GM13976 (cell line): ENCODE data around the gene ANKRD49.
A peak's percentile ranks its signal among the peaks of the same experiment; 100 is the strongest.

Experiments used
- DNase-seq: peaks from one replicate; pipeline ENCODE4 v3.0.0; 2012; ENCODE audit warnings: low spot score
- in situ Hi-C: fragments of 300-500 bp; cut with MboI; formaldehyde crosslinking; loops from one replicate; pipeline ENCODE4 v1.12.0; 2022; ENCODE audit warnings: low sequenced_read_pairs, mixed read lengths, inconsistent platforms; ENCODE audit not compliant: unreplicated experiment
- TF ChIP-seq, protein P1 (sequence below): IDR thresholded peaks from 2 replicates; pipeline ENCODE4 v1.5.1; 2012; ENCODE audit warnings: borderline replicate concordance, mild to moderate bottlenecking; ENCODE audit not compliant: insufficient read depth; ENCODE audit errors: extremely low read depth, missing control alignments, control extremely low read depth

Gene ANKRD49

DNA sequence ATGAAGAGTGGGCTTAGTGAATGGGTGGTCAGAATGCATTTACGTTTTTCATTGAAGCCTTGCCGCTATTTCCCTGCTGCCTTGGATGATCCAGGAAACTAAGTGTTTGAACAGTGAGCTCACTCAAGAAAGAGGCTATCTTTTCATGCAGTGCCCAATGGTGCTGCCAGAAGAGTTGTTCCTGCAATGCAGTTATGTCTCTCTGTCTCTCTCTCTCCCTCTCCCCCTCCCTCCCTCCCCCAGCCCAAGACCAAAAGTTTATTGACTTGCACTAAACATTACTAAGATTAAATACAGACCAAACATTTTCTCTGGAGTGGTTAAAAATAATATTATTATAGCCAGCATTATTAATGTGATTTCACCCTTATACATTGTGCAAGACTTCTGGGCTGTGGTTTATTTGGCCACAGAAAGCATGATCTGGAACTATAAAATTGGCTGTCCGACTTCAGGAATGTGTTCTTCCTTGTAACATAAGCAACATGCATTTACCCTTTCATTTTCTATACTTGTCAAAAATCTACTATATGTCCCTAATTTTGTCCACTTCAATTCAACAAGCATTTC lies 43.3 kb downstream of the ANKRD49 start:
- no peak for DNase-seq
- in situ Hi-C loops = no loop called here
- TF ChIP-seq, protein P1, sequence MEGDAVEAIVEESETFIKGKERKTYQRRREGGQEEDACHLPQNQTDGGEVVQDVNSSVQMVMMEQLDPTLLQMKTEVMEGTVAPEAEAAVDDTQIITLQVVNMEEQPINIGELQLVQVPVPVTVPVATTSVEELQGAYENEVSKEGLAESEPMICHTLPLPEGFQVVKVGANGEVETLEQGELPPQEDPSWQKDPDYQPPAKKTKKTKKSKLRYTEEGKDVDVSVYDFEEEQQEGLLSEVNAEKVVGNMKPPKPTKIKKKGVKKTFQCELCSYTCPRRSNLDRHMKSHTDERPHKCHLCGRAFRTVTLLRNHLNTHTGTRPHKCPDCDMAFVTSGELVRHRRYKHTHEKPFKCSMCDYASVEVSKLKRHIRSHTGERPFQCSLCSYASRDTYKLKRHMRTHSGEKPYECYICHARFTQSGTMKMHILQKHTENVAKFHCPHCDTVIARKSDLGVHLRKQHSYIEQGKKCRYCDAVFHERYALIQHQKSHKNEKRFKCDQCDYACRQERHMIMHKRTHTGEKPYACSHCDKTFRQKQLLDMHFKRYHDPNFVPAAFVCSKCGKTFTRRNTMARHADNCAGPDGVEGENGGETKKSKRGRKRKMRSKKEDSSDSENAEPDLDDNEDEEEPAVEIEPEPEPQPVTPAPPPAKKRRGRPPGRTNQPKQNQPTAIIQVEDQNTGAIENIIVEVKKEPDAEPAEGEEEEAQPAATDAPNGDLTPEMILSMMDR = no peak

DNA sequence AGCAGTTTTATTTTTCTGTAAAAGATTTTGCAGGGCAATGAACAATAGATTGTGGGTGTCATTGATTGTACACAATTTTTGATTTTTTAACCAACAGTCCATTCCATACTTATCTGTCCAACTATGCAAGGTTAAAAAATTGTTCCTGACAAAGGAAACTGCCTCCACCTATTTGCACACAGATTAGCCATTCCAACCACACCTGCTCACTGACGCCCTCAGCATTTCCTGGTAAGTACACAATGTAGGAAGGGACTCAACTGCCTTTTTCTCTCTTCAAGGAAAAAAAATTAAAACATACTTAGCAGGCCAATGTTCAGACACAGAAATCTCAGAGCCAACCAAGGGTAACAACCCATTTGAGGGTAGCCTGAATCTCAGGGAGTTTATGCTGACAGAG lies 45.6 kb downstream of the ANKRD49 start:
- DNase-seq = no peak
- in situ Hi-C loops = no loop called here
- TF ChIP-seq, protein P1 = no peak

DNA sequence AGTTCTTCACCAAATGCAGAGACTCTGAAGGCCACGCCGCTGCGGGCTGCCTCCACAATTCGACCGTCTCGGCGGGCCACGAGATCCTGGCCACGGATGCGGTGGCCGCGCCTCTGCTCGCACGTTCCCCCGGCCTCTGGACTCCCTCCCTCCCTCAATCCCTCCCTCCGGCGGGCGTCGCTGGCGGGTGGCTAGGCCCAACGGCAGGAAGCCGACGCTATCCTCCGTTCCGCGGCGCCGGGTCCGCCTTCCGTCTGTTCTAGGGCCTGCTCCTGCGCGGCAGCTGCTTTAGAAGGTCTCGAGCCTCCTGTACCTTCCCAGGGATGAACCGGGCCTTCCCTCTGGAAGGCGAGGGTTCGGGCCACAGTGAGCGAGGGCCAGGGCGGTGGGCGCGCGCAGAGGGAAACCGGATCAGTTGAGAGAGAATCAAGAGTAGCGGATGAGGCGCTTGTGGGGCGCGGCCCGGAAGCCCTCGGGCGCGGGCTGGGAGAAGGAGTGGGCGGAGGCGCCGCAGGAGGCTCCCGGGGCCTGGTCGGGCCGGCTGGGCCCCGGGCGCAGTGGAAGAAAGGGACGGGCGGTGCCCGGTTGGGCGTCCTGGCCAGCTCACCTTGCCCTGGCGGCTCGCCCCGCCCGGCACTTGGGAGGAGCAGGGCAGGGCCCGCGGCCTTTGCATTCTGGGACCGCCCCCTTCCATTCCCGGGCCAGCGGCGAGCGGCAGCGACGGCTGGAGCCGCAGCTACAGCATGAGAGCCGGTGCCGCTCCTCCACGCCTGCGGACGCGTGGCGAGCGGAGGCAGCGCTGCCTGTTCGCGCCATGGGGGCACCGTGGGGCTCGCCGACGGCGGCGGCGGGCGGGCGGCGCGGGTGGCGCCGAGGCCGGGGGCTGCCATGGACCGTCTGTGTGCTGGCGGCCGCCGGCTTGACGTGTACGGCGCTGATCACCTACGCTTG lies 50.2 kb downstream of the ANKRD49 start, which contains the start of gene FUT4:
TSS of gene FUT4 (plus strand) at position 227 of the 951 bp plus-strand sequence. CDS start at position 440, 213 bp downstream.
- in situ Hi-C loops = loop anchor here (10.0 kb wide), 1 partner anchor 51 kb away; no protein-coding TSS in a partner anchor

GRCh38 chr11:94544646-94545263 lies 51.0 kb downstream of the ANKRD49 start:
- in situ Hi-C loops = loop anchor here (10.0 kb wide), 1 partner anchor 50 kb away; no protein-coding TSS in a partner anchor
- TF ChIP-seq, protein P1 = no peak
- DNase-seq = no peak

More for the DNA sequence above, 50.2 kb downstream of the ANKRD49 start, which contains the start of gene FUT4:
- DNase-seq = peak; percentile 87
- TF ChIP-seq, protein P1 = no peak

- in situ Hi-C loops = loop anchor here (10.0 kb wide), 1 partner anchor 49 kb away; no protein-coding TSS in a partner anchor
- no peak for DNase-seq
- TF ChIP-seq, protein P1 = no peak
Observed at GRCh38 chr11:94545264-94546161, 51.7 kb downstream of the ANKRD49 start.
